Measurements from ENCODE around the gene SUGCT. TPM values are rescaled to one million over a fixed set of nuclear protein-coding genes. Genes with fewer than 3 reads are reported as not detected.

SUGCT gene
- polyA plus RNA-seq, 1 of the 3 experiments (the other 2 are of a cell fraction), result 53.7 TPM

GRCh38 chr7:40786909-40787308 is 652.1 kb downstream of the SUGCT start:
- no peaks in the 10 kb centered on the region for H3K9me3 ChIP-seq
- TF ChIP-seq, protein P1, sequence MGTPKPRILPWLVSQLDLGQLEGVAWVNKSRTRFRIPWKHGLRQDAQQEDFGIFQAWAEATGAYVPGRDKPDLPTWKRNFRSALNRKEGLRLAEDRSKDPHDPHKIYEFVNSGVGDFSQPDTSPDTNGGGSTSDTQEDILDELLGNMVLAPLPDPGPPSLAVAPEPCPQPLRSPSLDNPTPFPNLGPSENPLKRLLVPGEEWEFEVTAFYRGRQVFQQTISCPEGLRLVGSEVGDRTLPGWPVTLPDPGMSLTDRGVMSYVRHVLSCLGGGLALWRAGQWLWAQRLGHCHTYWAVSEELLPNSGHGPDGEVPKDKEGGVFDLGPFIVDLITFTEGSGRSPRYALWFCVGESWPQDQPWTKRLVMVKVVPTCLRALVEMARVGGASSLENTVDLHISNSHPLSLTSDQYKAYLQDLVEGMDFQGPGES (IDR thresholded peaks at IDR 0.05; ENCODE audit: low read depth, low read length), result no peak
- no peak for TF ChIP-seq MEF2A (IDR thresholded peaks at IDR 0.05; ENCODE audit: borderline replicate concordance, low read depth)
- TF ChIP-seq EP300 (IDR thresholded peaks at IDR 0.05; ENCODE audit: borderline replicate concordance in 1 of 2, low read depth in 1 of 2, low read length in 1 of 2), result no peak
- TF ChIP-seq FOXJ3 (CRISPR knock-in tag; IDR thresholded peaks at IDR 0.05), result no peak
- TF ChIP-seq ZBTB33 (IDR thresholded peaks at IDR 0.05; ENCODE audit: borderline replicate concordance, low read depth), result no peak
- no peak for TF ChIP-seq CTCF (IDR thresholded peaks at IDR 0.05)
- no peak for TF ChIP-seq SMC3 (IDR thresholded peaks at IDR 0.05; ENCODE audit: low read depth, low read length)
- TF ChIP-seq, protein P2, sequence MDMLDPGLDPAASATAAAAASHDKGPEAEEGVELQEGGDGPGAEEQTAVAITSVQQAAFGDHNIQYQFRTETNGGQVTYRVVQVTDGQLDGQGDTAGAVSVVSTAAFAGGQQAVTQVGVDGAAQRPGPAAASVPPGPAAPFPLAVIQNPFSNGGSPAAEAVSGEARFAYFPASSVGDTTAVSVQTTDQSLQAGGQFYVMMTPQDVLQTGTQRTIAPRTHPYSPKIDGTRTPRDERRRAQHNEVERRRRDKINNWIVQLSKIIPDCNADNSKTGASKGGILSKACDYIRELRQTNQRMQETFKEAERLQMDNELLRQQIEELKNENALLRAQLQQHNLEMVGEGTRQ (IDR thresholded peaks at IDR 0.05; ENCODE audit: borderline replicate concordance, low read depth, low read length), result no peak
- no peak for TF ChIP-seq ELF1 (IDR thresholded peaks at IDR 0.05)
- TF ChIP-seq TEAD4 (IDR thresholded peaks at IDR 0.05; ENCODE audit: borderline replicate concordance, insufficient read depth), result no peak
- TF ChIP-seq RAD21 (IDR thresholded peaks at IDR 0.05; ENCODE audit: low read length), result no peak
- no peak for TF ChIP-seq RCOR1 (IDR thresholded peaks at IDR 0.05; ENCODE audit: low read length)
- H3K4me3 ChIP-seq (ENCODE audit: low read depth in 2 of 2, low read length in 1 of 2), result no peak overlapping the region
- peaks cover 6% of the 10 kb centered on the region for H3F3A ChIP-seq (replicated peaks; ENCODE audit: insufficient read depth)
- peaks cover 0 to 3% of the 10 kb centered on the region in 2 experiments; a peak in 1 of 4 replicates for H3K4me1 ChIP-seq (ENCODE audit: control insufficient read depth in 1 of 2, insufficient read depth in 2 of 2, low read depth in 1 of 2, low read length in 1 of 2)
- ChIA-PET CTCF (interaction anchor here (0.8 to 1.4 kb wide), 3 partner anchors 12 to 22 kb away, joined by 3 to 5 read pairs (median 3); no protein-coding TSS in a partner anchor), POLR2A (no interaction called here)
- 89% methylated on average over 1 of the region's 1 CpG for WGBS (ENCODE audit: low lambda C conversion rate)
- H3K9ac ChIP-seq, result no peak overlapping the region
- H3K27ac ChIP-seq (ENCODE audit: low read depth in 2 of 2, low read length in 1 of 2), result no peak overlapping the region
- no peaks in the 10 kb centered on the region for H3K9me2 ChIP-seq
- H2AFZ ChIP-seq (ENCODE audit: low read depth), result no peak overlapping the region
- no peak for DNase-seq
- H3K27me3 ChIP-seq (ENCODE audit: insufficient read depth), result no peaks in the 10 kb centered on the region
- H3K4me2 ChIP-seq, result no peak overlapping the region
- peaks cover 4 to 31% of the 10 kb centered on the region in 2 experiments for H3K36me3 ChIP-seq (replicated peaks in 1 of 2; ENCODE audit: control insufficient read depth in 1 of 2, insufficient read depth in 2 of 2, low read length in 1 of 2)
- H4K20me1 ChIP-seq (ENCODE audit: insufficient read depth), result no peaks in the 10 kb centered on the region
- no peaks in the 10 kb centered on the region for H3K79me2 ChIP-seq (ENCODE audit: insufficient read depth)

Measured in SK-N-SH (cell line).